HEK293 (cell line): ENCODE data around the gene CSK.

Experiments
- EGR2 ChIP-seq: fragments of 450-650 bp; formaldehyde crosslinking; IDR thresholded peaks from 2 replicates; pipeline ENCODE4 v1.5.1; 2016; ENCODE audit warnings: low read depth, missing biosample characterization, missing genetic modification characterization
- GLIS2 ChIP-seq: fragments of 450-650 bp; formaldehyde crosslinking; IDR thresholded peaks from 2 replicates; pipeline ENCODE4 v1.5.1; 2016; ENCODE audit warnings: missing biosample characterization, missing genetic modification characterization
- HOXD13 ChIP-seq: sonication (generic); formaldehyde crosslinking; IDR thresholded peaks from 2 replicates; pipeline ENCODE4 v1.8.0; 2022; ENCODE audit warnings: missing genetic modification reagents, borderline replicate concordance
- KLF7 ChIP-seq: fragments of 450-650 bp; formaldehyde crosslinking; IDR thresholded peaks from 2 replicates; pipeline ENCODE4 v1.5.1; 2016; ENCODE audit warnings: missing biosample characterization, missing genetic modification characterization, borderline replicate concordance
- ZBTB20 ChIP-seq: fragments of 450-650 bp; formaldehyde crosslinking; IDR thresholded peaks from 2 replicates; pipeline ENCODE4 v1.5.1; 2016; ENCODE audit warnings: missing biosample characterization, missing genetic modification characterization
- ZFP3 ChIP-seq: fragments of 450-650 bp; formaldehyde crosslinking; IDR thresholded peaks from 2 replicates; pipeline ENCODE4 v1.5.1; 2016; ENCODE audit warnings: low read depth, missing biosample characterization, missing genetic modification characterization
- ZFP69B ChIP-seq: fragments of 450-650 bp; formaldehyde crosslinking; IDR thresholded peaks from 2 replicates; pipeline ENCODE4 v1.5.1; 2016; ENCODE audit warnings: missing biosample characterization, missing genetic modification characterization
- ZNF140 ChIP-seq: fragments of 450-650 bp; formaldehyde crosslinking; IDR thresholded peaks from 2 replicates; pipeline ENCODE4 v1.5.1; 2016; ENCODE audit warnings: missing biosample characterization, missing genetic modification characterization
- ZNF223 ChIP-seq: fragments of 450-650 bp; formaldehyde crosslinking; IDR thresholded peaks from 2 replicates; pipeline ENCODE4 v1.5.1; 2016; ENCODE audit warnings: missing biosample characterization, missing genetic modification characterization
- ZNF404 ChIP-seq: fragments of 450-650 bp; formaldehyde crosslinking; IDR thresholded peaks from 2 replicates; pipeline ENCODE4 v1.5.1; 2017; ENCODE audit warnings: missing biosample characterization, missing genetic modification characterization
- ZNF48 ChIP-seq: fragments of 450-650 bp; formaldehyde crosslinking; IDR thresholded peaks from 2 replicates; pipeline ENCODE4 v1.5.1; 2016; ENCODE audit warnings: missing biosample characterization, missing genetic modification characterization
- ZNF549 ChIP-seq: fragments of 450-650 bp; IDR thresholded peaks from 2 replicates; pipeline ENCODE4 v1.5.1; 2018; ENCODE audit warnings: missing biosample characterization, missing genetic modification characterization, mild to moderate bottlenecking, inconsistent platforms, moderate library complexity
- ZNF600 ChIP-seq: fragments of 450-650 bp; formaldehyde crosslinking; IDR thresholded peaks from 2 replicates; pipeline ENCODE4 v1.5.1; 2016; ENCODE audit warnings: missing biosample characterization, missing genetic modification characterization
- ZNF623 ChIP-seq: fragments of 450-650 bp; formaldehyde crosslinking; IDR thresholded peaks from 2 replicates; pipeline ENCODE4 v1.5.1; 2016; ENCODE audit warnings: missing biosample characterization, missing genetic modification characterization
- ZNF624 ChIP-seq: fragments of 450-650 bp; formaldehyde crosslinking; IDR thresholded peaks from 2 replicates; pipeline ENCODE4 v1.5.1; 2017; ENCODE audit warnings: missing biosample characterization, missing genetic modification characterization
- ZNF707 ChIP-seq: fragments of 450-650 bp; formaldehyde crosslinking; IDR thresholded peaks from 2 replicates; pipeline ENCODE4 v1.5.1; 2016; ENCODE audit warnings: missing biosample characterization, missing genetic modification characterization
- ZNF830 ChIP-seq: fragments of 450-650 bp; IDR thresholded peaks from 2 replicates; pipeline ENCODE4 v1.5.0; 2018; ENCODE audit warnings: missing biosample characterization, missing genetic modification characterization, low read depth, mild to moderate bottlenecking, moderate library complexity
- TF ChIP-seq, protein P1 (sequence below): fragments of 450-650 bp; formaldehyde crosslinking; optimal IDR thresholded peaks from 2 replicates; pipeline ENCODE3; 2016; ENCODE audit warnings: missing biosample characterization, mild to moderate bottlenecking, missing genetic modification characterization
- TF ChIP-seq, protein P2 (sequence below): fragments of 450-650 bp; formaldehyde crosslinking; IDR thresholded peaks from 2 replicates; pipeline ENCODE4 v1.5.1; 2017; ENCODE audit warnings: missing biosample characterization, missing genetic modification characterization
- TF ChIP-seq, protein P3 (sequence below): fragments of 450-650 bp; formaldehyde crosslinking; IDR thresholded peaks from 2 replicates; pipeline ENCODE4 v1.5.1; 2016; ENCODE audit warnings: missing biosample characterization, missing genetic modification characterization
- TF ChIP-seq, protein P4 (sequence below): fragments of 450-650 bp; formaldehyde crosslinking; IDR thresholded peaks from 2 replicates; pipeline ENCODE4 v1.5.1; 2016; ENCODE audit warnings: missing biosample characterization, missing genetic modification characterization
- TF ChIP-seq, protein P5 (sequence below): fragments of 450-650 bp; formaldehyde crosslinking; IDR thresholded peaks from 2 replicates; pipeline ENCODE4 v1.5.1; 2016; ENCODE audit warnings: missing biosample characterization, missing genetic modification characterization, borderline replicate concordance
- TF ChIP-seq, protein P6 (sequence below): fragments of 450-650 bp; formaldehyde crosslinking; IDR thresholded peaks from 2 replicates; pipeline ENCODE4 v1.5.1; 2016; ENCODE audit warnings: missing biosample characterization, missing genetic modification characterization

The CSK gene

DNA sequence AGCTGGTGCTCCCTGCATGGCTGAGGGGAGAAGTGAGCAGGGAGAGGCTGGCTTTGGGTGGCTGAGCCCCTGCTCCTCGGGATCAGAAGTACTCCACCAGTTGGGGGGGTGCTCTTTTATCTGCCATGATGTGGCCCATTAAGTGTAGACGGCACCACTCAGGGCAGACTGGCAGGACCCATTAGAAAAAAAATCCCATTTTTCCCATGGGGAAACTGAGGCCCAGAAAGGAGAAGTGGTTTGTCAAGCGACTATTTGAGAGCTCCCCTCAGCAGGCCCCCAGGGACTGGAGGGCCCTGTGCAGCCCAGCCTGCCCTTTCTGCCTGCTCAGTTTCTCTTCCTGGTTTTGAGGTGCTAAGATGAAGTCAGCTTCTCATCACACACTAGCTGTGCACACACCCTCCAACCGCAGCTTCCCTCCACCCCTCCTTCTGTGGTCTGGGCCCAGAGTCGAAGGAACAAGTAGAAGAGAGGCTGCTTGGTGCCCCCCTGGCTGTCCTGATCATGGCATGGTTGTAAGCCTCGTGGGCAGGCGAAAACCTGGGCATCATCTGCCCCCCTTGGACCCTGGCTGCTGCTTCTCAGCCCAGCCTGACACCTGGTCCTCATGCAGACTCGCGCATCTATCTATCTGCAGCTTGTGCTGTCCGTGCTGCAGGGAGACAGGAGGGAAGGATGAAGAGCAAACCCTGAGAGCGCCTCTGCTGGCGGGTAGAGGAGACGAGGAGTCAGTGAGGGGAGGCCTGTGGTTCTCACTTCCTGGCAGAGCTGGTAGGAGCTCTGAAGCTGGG is 5.6 kb downstream of the CSK start (continued):
- TF ChIP-seq ZNF624 (tag by site-specific recombination) (no peak), ZNF549 (tag by site-specific recombination) (no peak), ZNF707 (tag by site-specific recombination) (no peak), ZBTB20 (tag by site-specific recombination) (peak; percentile 65), KLF7 (tag by site-specific recombination) (no peak), ZNF830 (no peak), EGR2 (tag by site-specific recombination) (no peak), ZNF600 (tag by site-specific recombination) (peak; percentile 99), ZFP69B (peak; percentile 57), ZNF223 (tag by site-specific recombination) (no peak), ZNF623 (0 out of 2 replicates have a peak, but pooled peaks have one; percentile 10), ZNF404 (tag by site-specific recombination) (no peak), HOXD13 (CRISPR knock-in tag) (no peak), ZFP3 (tag by site-specific recombination) (no peak), ZNF140 (tag by site-specific recombination) (no peak), GLIS2 (tag by site-specific recombination) (no peak), ZNF48 (tag by site-specific recombination) (no peak)
- TF ChIP-seq, protein P1, sequence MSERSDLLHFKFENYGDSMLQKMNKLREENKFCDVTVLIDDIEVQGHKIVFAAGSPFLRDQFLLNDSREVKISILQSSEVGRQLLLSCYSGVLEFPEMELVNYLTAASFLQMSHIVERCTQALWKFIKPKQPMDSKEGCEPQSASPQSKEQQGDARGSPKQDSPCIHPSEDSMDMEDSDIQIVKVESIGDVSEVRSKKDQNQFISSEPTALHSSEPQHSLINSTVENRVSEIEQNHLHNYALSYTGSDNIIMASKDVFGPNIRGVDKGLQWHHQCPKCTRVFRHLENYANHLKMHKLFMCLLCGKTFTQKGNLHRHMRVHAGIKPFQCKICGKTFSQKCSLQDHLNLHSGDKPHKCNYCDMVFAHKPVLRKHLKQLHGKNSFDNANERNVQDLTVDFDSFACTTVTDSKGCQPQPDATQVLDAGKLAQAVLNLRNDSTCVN (tag by site-specific recombination): peak; percentile 30
- TF ChIP-seq, protein P2, sequence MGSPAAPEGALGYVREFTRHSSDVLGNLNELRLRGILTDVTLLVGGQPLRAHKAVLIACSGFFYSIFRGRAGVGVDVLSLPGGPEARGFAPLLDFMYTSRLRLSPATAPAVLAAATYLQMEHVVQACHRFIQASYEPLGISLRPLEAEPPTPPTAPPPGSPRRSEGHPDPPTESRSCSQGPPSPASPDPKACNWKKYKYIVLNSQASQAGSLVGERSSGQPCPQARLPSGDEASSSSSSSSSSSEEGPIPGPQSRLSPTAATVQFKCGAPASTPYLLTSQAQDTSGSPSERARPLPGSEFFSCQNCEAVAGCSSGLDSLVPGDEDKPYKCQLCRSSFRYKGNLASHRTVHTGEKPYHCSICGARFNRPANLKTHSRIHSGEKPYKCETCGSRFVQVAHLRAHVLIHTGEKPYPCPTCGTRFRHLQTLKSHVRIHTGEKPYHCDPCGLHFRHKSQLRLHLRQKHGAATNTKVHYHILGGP: no peak
- TF ChIP-seq, protein P3, sequence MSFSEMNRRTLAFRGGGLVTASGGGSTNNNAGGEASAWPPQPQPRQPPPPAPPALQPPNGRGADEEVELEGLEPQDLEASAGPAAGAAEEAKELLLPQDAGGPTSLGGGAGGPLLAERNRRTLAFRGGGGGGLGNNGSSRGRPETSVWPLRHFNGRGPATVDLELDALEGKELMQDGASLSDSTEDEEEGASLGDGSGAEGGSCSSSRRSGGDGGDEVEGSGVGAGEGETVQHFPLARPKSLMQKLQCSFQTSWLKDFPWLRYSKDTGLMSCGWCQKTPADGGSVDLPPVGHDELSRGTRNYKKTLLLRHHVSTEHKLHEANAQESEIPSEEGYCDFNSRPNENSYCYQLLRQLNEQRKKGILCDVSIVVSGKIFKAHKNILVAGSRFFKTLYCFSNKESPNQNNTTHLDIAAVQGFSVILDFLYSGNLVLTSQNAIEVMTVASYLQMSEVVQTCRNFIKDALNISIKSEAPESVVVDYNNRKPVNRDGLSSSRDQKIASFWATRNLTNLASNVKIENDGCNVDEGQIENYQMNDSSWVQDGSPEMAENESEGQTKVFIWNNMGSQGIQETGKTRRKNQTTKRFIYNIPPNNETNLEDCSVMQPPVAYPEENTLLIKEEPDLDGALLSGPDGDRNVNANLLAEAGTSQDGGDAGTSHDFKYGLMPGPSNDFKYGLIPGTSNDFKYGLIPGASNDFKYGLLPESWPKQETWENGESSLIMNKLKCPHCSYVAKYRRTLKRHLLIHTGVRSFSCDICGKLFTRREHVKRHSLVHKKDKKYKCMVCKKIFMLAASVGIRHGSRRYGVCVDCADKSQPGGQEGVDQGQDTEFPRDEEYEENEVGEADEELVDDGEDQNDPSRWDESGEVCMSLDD (tag by site-specific recombination): 0 out of 2 replicates have a peak, but pooled peaks have one; percentile 50
- TF ChIP-seq, protein P4, sequence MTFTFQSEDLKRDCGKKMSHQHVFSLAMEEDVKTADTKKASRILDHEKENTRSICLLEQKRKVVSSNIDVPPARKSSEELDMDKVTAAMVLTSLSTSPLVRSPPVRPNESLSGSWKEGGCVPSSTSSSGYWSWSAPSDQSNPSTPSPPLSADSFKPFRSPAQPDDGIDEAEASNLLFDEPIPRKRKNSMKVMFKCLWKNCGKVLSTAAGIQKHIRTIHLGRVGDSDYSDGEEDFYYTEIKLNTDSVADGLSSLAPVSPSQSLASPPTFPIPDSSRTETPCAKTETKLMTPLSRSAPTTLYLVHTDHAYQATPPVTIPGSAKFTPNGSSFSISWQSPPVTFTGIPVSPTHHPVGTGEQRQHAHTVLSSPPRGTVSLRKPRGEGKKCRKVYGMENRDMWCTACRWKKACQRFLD (tag by site-specific recombination): no peak
- TF ChIP-seq, protein P5, sequence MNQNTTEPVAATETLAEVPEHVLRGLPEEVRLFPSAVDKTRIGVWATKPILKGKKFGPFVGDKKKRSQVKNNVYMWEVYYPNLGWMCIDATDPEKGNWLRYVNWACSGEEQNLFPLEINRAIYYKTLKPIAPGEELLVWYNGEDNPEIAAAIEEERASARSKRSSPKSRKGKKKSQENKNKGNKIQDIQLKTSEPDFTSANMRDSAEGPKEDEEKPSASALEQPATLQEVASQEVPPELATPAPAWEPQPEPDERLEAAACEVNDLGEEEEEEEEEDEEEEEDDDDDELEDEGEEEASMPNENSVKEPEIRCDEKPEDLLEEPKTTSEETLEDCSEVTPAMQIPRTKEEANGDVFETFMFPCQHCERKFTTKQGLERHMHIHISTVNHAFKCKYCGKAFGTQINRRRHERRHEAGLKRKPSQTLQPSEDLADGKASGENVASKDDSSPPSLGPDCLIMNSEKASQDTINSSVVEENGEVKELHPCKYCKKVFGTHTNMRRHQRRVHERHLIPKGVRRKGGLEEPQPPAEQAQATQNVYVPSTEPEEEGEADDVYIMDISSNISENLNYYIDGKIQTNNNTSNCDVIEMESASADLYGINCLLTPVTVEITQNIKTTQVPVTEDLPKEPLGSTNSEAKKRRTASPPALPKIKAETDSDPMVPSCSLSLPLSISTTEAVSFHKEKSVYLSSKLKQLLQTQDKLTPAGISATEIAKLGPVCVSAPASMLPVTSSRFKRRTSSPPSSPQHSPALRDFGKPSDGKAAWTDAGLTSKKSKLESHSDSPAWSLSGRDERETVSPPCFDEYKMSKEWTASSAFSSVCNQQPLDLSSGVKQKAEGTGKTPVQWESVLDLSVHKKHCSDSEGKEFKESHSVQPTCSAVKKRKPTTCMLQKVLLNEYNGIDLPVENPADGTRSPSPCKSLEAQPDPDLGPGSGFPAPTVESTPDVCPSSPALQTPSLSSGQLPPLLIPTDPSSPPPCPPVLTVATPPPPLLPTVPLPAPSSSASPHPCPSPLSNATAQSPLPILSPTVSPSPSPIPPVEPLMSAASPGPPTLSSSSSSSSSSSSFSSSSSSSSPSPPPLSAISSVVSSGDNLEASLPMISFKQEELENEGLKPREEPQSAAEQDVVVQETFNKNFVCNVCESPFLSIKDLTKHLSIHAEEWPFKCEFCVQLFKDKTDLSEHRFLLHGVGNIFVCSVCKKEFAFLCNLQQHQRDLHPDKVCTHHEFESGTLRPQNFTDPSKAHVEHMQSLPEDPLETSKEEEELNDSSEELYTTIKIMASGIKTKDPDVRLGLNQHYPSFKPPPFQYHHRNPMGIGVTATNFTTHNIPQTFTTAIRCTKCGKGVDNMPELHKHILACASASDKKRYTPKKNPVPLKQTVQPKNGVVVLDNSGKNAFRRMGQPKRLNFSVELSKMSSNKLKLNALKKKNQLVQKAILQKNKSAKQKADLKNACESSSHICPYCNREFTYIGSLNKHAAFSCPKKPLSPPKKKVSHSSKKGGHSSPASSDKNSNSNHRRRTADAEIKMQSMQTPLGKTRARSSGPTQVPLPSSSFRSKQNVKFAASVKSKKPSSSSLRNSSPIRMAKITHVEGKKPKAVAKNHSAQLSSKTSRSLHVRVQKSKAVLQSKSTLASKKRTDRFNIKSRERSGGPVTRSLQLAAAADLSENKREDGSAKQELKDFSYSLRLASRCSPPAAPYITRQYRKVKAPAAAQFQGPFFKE (tag by site-specific recombination): no peak
- TF ChIP-seq, protein P6, sequence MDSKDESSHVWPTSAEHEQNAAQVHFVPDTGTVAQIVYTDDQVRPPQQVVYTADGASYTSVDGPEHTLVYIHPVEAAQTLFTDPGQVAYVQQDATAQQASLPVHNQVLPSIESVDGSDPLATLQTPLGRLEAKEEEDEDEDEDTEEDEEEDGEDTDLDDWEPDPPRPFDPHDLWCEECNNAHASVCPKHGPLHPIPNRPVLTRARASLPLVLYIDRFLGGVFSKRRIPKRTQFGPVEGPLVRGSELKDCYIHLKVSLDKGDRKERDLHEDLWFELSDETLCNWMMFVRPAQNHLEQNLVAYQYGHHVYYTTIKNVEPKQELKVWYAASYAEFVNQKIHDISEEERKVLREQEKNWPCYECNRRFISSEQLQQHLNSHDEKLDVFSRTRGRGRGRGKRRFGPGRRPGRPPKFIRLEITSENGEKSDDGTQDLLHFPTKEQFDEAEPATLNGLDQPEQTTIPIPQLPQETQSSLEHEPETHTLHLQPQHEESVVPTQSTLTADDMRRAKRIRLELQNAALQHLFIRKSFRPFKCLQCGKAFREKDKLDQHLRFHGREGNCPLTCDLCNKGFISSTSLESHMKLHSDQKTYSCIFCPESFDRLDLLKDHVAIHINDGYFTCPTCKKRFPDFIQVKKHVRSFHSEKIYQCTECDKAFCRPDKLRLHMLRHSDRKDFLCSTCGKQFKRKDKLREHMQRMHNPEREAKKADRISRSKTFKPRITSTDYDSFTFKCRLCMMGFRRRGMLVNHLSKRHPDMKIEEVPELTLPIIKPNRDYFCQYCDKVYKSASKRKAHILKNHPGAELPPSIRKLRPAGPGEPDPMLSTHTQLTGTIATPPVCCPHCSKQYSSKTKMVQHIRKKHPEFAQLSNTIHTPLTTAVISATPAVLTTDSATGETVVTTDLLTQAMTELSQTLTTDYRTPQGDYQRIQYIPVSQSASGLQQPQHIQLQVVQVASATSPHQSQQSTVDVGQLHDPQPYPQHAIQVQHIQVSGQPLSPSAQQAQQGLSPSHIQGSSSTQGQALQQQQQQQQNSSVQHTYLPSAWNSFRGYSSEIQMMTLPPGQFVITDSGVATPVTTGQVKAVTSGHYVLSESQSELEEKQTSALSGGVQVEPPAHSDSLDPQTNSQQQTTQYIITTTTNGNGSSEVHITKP: peak; percentile 77
